Activated CD4-positive, CD25-positive, alpha-beta regulatory T cell treated with anti-CD3 and anti-CD28 coated beads, Interleukin-2, amount 50 U/mL, for 72 hours (primary cell): ENCODE data around the gene FHL2.

Experiments
- DNase-seq: peaks from one replicate; pipeline ENCODE4 v3.0.0; 2021

FHL2 gene

DNA sequence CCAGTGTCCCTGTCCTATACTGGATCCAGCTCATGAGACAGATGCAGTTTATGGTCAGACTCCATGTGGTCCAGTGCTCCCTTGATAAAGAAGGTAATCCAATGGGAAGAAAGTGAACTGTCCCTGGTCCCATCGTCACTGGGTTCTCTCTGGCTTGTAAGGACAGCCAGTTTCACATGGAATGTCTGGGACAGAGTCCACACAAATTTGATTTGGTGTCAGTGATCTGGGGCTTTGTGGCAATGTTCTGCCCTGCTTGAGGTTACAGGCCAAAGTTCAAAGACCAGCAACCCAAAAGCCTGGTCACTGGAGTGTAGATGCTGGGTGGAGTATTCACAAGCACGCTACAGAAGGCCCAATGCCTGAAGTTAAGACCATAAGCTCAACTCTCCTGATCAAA is 22.2 kb upstream of the FHL2 start:
- no peak for DNase-seq

DNA sequence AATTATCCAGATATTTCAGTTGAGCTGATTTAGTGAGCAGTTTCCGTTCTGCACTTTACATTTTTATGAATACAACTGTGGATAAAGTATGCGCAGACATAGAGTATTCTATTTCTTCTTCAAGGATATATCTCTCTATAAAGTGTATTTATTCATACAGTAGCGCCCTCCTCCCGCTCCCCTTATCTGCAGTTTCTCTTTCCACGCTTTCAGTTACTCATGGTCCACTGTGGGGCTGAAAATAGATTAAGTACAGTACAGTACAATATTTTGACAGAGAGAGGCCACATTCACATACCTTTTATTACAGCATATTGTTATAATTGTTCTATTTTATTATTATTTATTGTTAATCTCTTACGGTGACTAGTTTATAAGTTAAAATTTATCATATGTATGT is 19.7 kb upstream of the FHL2 start:
- DNase-seq: no peak

DNA sequence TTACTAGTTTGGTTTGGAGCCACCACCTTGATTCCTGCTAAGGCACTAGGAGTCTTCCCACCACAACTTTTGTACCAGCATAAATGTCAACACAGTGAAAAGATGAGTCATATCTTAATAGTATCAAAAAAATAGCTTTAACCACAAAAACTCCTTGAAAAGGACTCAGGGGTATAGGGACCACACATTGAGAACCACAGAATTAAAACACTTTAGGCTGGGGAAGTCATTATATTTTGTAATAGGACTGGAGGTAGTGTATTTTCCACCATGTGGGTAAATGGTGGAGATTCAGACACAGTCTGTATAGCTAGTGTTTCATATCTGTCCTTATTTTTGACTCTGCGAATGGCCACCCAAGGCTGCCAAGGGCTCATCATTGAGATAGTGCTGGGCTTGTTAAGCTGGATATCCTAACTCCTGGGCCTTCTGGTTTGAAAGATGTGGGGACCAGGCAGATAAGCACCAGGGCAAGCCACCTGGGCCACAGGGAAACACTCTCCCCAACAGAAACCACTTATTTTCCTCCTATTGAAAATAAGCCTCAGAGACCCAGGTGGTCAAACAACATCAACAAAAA is 19.1 kb upstream of the FHL2 start:
- DNase-seq: no peak

DNA sequence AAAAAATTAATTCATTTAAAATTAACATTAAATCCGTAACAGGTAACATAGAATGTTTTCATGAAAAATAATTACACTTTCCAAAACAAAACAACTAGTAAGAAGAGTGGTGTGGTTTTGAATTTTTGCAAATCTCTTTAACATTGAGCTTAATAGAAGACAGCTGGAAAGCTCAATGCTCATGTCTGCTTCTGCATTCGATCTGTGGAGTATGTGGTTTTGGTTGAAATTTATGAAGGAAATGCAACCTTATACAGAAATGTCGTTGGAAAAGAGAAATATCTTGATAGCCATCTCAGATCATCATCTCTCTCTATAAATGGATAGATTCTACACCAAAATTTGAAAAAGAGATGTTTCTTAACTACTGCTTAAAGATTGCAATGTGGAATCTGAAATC is 17.3 kb upstream of the FHL2 start:
- no peak for DNase-seq

DNA sequence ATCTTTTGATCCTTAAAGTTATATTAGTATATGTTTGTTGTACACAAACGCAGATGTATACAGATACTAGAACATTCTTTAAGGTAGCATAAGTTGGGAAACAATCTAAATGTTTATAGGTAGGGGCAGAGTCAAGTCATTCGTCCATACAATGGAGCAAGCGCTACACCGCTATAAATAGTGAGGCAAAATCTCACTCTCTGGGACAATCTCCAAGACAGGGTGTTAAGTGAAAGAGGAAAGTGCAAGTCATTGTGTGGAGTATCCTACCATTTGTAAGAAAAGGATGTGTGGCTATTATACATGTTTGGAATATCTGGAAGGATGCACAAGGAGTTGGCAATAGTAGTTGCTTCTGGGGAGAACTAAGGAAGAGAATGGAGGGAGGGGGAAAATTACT is 16.2 kb upstream of the FHL2 start:
- DNase-seq: no peak

DNA sequence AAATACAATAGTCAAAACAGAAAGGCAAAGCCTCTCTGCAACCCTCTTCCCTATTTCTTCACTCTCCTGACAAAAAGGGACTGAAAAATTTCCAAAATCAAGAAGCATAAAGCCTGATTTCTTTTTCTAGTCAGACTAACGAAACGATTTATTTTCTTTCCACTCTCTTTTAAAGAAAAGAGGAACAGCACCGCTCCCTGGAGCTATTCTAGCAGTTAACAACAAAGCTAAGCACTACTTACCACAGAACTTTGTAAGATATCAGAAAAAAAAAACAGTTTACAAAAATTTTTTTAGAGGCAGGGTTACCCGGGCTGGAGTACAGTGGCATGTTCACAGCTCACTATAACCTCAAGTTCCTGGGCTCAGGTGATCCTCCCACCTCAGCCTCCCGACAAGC is 14.4 kb upstream of the FHL2 start:
- no peak for DNase-seq

DNA sequence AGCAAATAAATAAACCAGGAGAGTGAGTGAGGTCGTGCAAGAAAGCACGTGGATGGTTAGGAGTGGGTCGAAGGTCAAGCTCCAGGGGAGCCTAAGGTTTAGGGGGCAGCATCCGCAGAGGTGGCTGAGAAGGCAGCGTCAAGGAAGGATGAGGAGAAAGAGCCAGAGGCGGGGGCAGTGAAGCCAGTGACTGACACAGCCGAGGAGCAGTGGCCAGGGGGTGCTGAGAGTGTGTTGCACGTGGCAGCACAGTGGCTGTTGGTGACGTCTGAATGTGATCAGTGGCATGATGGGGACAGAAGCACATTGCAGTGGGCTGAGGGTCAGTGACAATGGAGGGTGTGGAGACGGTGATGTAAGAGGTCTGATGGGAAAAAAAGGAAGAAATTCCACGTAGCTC is 13.7 kb upstream of the FHL2 start:
- DNase-seq: no peak

DNA sequence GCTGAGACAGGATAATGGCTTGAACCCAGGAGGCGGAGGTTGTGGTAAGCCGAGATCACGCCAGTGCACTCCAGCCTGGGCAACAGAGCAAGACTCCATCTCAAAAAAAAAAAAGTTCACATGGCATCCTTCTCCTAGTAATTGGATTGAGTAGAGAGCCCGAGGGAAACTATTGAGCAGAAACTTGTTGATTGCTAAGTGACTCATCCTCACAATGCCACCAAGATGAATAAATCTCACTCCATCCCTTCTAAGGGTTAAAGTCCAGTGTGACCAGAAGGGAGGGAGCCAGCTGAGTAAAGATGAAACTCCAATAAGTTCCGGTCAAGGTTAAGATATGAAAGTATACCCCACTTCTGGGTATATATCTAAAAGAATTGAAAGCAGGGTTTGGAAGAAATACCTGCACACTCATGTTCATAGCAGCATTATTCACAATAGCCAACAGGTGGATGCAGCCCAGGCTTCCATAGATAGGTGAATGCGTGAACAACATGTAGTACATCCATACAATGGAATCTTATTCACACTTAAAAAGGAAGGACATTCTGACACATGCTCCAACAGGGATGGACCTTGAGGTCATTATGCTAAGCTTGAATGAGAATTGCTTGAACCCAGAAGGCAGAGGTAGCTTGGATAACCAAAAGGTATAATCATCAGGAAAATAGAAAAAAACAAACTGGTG is 13.0 kb upstream of the FHL2 start:
- no peak for DNase-seq

DNA sequence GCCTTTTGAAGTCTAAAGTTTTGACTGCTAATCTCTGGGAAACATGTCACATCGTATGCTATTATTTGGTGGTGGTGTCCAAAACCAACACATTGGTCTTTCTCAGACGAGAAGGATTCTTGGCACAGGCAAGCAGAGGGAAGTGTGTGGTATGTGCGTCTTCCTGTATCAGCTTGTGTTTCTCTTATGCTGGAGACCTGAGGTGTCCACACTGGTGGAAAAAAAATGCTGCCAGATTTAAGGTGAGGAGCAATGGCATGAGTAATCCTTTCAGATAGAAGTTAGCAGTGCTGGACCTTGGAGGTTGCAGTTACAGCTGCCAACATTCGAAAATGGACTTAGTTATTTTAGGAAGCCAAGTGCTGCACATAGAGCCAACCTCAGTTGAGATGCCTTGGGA is 11.7 kb upstream of the FHL2 start:
- DNase-seq: no peak

DNA sequence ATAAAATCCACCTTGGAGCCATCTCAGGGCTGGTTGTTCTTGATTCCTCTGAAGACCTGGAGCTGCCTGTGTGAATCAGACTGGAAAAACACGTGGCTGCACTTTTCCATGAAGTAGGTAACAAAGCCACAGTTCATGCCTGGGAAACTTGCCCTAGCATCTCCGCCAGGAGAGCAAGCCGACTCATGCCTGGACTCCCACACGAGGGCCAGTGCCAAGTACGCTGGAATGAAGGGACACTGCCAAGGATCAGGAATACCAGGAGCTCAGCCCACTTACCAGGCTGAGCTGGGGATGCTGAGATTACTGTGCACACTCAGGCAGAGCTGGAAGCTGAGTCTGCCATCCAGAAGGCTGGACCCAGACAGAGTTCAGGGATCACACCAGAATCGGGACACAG is 10.9 kb upstream of the FHL2 start:
- no peak for DNase-seq

DNA sequence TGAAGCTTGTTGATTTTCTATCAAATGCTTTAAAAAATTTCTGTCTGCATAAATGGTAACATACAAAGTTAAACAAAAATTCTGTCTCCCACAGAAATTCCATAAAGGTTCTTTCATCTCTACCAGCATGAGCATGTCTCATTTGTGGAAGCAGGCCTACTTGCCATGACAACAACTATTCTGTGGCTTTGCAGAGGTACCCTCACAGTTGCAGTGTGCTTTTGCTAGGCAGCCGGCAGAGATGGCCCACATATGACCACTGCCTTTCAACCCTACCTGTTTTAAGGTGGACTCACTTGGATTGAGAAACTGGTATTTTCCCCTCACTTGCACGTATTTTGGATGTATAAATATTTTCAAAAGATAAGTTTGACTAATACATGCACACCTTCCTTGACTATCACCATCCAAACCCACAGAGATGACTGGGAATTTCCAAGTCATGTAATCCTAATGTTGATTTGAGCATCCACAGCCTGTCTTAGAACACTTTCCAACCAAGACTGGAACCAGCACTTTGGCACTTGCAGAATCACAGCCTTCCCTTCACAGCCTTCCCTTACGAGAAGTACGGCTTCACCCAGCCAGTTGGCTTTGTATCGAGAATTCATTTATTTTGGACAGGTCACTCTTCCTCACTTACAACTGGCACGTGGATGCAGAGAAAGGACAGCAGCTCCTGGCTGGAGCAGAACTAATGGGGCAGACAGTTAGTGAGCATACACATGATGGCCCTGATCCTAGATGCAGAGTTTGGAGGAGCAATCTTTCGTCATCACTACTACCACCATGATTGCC is 9.3 kb upstream of the FHL2 start:
- no peak for DNase-seq

DNA sequence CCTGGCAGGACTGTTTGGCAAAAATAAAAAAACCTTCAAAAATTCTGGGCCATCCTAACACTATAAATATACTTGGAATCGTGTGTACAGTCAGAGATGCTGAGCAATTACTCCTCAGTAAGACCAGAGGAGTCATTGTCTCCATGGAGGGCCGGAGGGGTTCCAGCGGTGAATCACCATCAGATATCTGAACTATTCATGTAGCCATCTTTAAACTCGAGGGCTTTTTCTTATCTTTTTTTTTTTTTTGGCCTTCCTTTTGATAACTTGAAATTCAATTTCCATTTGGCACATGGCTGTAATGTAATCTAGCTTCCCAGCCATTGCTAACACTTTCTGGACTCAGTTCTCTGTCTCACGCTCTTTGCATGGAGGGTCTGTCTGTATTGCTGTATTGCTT is 7.4 kb upstream of the FHL2 start:
- no peak for DNase-seq

DNA sequence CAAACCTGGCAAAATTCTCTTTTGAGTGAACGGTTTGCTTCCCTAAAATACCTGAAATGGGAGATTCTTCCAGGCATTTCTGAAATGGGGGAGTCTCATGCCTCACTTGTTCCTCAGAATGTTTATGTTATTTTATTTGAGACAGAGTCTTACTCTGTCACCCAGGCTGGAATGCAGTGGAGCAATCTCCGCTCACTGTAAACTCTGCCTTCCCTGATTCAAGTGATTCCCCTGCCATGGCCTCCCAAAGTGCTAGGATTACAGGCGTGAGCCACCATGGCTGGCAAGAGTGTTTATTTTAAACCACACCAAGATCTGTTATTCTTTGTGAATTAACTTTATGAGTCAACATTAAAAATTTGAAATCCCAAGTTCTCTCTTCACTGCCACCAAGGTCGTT is 6.4 kb upstream of the FHL2 start:
- DNase-seq: no peak

DNA sequence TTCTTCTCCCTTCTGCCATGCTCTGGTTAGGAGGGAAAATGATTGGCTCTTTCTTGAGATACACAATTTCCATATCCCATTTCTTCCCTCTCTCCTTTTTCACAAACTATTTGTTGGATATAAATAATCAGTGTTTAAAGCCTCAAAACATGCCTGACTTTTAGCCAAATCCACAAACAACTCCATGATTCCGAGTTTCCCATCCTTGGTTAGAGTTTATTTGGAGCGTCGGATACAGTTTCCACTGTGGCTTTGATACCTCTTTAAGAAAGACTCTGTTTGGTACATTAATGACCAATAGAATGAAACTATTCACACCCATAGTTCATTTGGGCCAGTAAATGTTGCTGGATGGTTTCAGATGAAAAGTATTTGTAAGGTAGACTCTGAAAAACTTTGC is 5.9 kb upstream of the FHL2 start:
- DNase-seq: no peak

DNA sequence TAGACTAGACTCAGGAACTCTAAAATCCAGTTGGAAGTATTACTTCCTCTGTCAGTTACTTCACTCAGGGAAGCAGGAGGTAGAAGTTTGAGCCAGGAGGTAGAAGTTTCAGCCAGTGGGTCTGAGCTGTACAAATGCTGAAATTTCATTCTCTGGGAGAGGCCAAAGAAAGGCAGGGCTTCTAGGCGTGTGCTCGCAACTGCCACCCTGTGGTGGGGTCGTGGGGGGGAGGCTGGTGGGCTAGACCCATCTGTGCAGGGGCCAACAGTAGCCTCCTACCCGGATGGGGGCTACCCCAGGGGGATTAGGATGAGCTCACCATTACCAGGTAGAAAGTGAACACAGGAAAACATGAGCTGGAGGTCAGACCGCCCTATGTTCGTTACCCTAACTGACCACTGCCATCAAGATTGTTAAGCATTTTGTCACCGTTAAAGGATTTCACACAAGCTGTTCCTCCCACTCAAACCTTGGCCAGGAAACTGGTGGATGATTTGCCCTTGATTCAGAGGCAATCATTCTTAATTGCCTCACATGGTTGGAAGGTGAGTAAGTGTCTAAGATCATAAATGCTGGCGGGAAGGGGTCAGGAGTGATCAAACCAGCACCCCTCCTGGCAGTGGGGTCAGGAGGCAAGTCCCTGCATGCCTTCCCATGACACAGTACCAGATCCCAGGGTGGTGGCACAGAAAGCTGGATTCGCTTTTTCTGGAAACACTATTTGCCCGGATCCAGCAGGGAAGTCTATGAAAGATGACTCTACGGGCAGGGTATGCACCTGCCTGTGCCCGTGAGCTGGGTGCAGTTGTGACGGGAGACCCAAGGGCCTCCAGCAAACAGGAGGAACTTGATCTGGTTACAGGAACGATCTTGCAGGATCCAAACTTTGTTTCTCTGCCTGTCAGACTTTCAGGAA is 5.2 kb upstream of the FHL2 start:
- DNase-seq: no peak

DNA sequence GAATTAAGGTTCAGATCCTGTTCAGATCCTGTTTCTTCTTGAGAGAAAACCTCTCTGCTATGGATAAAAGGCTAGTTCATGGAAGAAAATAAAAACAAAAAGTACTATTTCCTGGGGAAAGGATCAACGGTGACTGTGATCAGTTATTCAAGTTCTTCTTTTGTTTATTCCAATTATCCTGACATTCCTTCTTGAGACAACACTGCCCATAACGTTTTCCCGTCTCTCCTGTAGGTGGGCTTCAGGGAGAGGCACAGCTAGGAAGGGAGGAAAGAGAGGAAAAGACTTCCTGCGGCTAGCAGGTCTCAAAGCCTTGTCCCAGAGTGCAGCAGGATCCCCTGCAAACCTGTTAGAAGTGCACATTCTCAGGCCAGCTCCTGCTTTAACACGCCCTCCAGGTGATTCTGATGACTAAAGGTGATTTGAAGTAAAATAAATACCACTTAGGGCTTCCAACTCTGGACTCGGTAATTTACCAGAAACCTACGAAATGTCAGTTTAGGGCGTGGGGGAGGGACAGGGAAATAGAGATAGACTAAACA is 4.5 kb upstream of the FHL2 start:
- DNase-seq: no peak

DNA sequence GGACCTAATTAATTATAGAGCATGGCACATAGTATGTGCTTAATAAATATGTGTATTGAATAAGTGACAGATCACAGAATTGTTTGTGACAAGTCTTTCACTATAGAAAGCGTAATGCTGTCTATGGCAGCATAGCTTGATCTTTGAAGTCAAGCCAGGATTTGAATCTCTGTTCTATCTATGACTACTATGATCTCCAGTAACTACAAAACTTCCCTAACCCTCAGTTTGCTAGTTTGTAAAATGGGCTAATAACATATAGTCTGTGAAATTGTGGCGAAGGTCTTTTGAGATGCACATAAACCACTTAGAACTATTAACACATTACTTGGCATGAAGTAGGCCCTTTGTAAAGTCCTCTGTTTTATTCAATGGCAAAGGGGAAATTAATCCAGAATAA is 4.0 kb upstream of the FHL2 start:
- DNase-seq: no peak

DNA sequence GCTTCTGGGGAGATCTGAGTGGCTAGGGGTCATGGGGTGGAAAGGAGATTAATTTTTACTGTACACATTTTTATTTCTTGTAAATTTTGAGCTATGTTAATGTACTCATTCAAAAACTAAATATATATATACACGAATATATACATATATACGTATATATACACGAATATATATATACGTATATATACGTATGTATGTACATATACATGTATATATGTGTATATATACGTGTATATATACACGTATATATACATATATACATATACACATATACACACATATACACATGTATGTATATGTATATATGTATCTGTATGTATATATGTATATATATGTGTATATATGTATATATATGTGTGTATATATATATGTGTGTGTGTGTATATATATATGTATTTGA is 3.0 kb upstream of the FHL2 start:
- DNase-seq: no peak

DNA sequence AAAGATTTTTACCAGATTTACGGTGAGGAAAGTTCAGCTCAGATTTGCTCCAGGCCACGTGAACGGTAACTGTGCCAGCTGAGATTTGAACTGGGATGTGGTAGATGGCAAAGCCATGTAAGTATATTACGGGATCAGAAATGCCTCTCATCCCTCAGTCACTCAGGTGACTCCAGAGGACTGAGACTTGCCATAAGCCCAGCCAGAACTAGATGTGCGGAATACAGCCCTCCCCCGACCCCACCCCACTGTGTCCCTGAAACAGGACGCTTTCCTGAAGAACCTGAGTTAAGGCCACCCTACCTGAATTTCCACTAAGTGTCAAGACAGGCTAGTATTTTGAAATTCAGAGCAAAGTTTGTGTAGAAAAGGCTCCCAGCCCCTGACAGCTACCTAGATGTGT is 1.3 kb upstream of the FHL2 start:
- DNase-seq: no peak

DNA sequence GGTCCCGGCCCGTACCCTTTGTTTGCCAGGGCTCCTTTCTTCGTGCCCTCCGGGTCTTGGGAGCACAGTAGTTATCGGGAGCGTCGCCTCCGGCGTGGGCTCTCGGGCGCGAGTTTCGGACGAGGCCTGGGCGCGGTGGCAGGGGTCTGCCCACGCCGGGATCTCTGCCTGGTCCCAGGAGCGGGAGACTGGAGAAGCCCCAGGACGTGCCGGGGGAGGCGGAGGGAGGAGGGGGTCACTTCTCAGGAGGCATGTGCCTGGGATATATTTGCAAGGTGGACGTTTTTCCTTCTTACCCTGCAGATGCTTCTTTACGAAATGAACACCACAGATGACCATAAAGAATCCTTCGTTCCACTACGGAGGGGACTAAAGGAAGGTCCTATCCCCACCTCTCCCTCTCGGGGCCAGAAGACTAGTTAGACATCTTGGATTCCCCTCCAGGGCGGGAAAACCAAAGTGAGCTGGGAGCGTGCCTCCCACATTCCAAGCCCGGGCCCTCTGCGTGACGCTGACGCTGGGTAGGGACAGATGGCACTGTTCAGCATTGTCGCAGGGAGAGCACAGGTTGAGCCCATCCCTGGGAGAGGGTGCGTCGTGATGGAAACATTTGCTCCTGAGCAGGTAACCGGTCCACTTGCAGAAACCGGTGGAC is 483 bp upstream of the FHL2 start:
- DNase-seq: no peak

DNA sequence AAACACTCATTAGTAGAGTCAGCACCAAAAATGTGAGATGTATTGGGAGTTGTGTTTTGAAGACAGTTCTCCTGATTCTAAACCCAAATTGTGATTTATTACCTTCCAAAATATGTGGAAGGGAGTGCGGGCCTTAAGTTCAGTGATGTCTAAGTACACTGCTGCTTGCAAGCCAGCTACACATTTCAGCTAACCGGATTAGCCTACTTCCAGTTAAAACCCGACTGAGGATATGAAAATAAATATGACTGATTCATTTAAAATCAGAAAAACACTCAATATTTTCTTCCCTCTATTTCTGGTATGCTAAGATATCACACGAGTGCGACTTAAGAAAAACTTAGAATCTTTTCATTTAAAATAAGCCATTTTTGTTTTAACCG is 907 bp downstream of the FHL2 start:
- no peak for DNase-seq

DNA sequence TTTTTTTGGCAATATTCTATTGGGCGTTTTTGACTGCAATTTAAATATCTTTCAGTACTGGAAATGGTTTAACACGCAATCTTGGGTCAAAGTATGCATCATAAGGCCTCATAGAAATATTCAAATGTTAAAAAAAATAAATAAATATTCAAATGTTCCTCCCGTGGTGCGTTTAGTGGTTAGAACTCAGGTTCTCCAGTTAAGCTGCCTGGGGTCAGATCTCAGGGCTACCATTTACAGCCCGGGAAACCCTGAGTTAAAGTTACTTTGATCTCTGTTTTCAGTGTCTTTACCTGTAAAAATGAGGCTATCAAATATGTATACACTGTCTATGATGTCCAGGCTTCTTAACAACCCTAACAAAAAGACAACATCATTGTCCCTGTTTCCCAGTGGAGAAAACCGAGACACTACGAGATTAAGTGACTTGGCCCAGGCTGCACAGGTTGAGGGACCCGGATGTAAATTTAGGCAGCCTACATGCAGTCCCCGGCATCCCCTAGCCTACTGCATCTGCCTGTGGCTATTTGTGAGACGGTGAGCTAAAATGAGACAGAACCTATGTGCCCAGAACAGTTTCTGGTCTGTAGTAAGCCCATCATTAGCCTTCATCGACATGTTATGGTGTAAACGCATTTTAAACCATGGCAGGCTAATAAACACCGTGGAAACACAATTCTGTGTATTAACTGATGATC is 1.7 kb downstream of the FHL2 start:
- no peak for DNase-seq
